Upper lobe of left lung (tissue), 6 donors: ENCODE measurements around the gene ATP1A1. TPM values are rescaled to one million over a fixed set of nuclear protein-coding genes. Genes with fewer than 3 reads are reported as not detected.

Experiments
- ATAC-seq, 2 donors: fragments of 200-7000 bp; cut with Tn5 transposase; one replicate each; pipeline ENCODE4 v1.9.1; 2022; ENCODE audit warnings: mild to moderate bottlenecking in 2 of 2, moderate library complexity in 2 of 2; ENCODE audit not compliant: low FRiP score in 2 of 2
- DNase-seq, 2 donors: peaks; one replicate each; pipeline ENCODE4 v3.0.0-alpha.2; 2019 to 2020
- H3K27ac ChIP-seq, 4 donors: fragments of 200-600 bp; sonication (generic); one replicate each; pipeline ENCODE4 v1.5.1; 2016 to 2019
- H3K27me3 ChIP-seq, 4 donors: fragments of 200-600 bp; sonication (generic); one replicate each; pipeline ENCODE4 v1.5.1; 2017 to 2019
- H3K36me3 ChIP-seq, 4 donors: fragments of 200-600 bp; sonication (generic); one replicate each; pipeline ENCODE4 v1.5.1; 2016 to 2019
- H3K4me1 ChIP-seq, 4 donors: fragments of 200-600 bp; sonication (generic); one replicate each; pipeline ENCODE4 v1.5.1; 2018 to 2019
- H3K4me3 ChIP-seq, 4 donors: fragments of 200-600 bp; sonication (generic); one replicate each; pipeline ENCODE4 v1.5.1; 2017 to 2019; ENCODE audit warnings: mild to moderate bottlenecking in 2 of 4, moderate library complexity in 1 of 4
- H3K9me3 ChIP-seq, 4 donors: fragments of 200-600 bp; sonication (generic); one replicate each; pipeline ENCODE4 v1.5.1; 2018 to 2019
- EP300 ChIP-seq, 4 donors: sonication (generic); formaldehyde crosslinking; IDR thresholded peaks; one replicate each; pipeline ENCODE4 v1.5.1; 2017; ENCODE audit warnings: antibody characterized with exemption in 4 of 4, control low read depth in 2 of 4
- POLR2A ChIP-seq, 4 donors: fragments of 450-650 bp; IDR thresholded peaks; one replicate each; pipeline ENCODE4 v1.5.1; 2016 to 2017; ENCODE audit warnings: antibody characterized with exemption in 4 of 4, mild to moderate bottlenecking in 2 of 4
- POLR2AphosphoS5 ChIP-seq, 2 donors: sonication (generic); formaldehyde crosslinking; IDR thresholded peaks; one replicate each; pipeline ENCODE4 v1.5.1; 2017; ENCODE audit warnings: antibody characterized with exemption in 2 of 2
- WGBS, 2 donors: methylation state at CpG; one replicate each; pipeline ENCODE4 v1.1.5; 2017 to 2018; 5-methylcytosine and 5-hydroxymethylcytosine counted together
- total RNA-seq, 6 donors: library from RNA; depleted of rRNA in 4 of 6; stranded (reverse); fragments of >200 nt in 4 of 6; gene quantifications; one replicate each; pipeline versions ENCODE4 v1.1.0 to v1.2.1, GENCODE V29; 2016 to 2021
- TF ChIP-seq, protein P1 (sequence below), 6 experiments: fragments of 450-650 bp in 4 of 6; fragments of 200-600 bp in 2 of 6; sonication (generic) in 2 of 6; IDR thresholded peaks; one replicate each; pipeline ENCODE4 v1.5.1; 2016 to 2019; ENCODE audit warnings: antibody characterized with exemption in 6 of 6
- donor health status: DM: no; HTN: no; CAD: no; lungs with moderate emphysema.
- donor health status: DM: no; HTN: yes; CAD: no; lungs with severe emphysema.

The ATP1A1 gene
- total RNA-seq, 6 donors from 2014 or later = 383 to 829 (median 696) TPM

DNA sequence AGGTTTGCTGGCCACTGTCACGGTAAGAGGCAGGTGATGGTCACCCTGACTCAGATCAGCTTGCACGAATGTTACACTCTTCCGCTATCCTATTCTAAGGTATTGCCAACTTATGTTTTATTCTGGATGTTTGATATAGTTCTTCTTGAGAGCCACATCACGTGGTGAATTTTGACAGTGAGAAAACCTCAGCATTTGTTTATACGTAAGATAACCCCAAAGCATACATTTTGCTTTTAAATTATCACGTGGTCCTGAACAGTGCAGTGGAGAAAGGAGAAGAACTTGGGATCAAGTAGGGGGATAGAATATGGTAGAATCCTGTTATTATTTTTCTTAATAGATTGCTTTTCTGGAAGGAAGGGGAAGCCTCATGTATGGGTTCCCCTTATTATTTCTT lies 16.6 kb downstream of the ATP1A1 start:
- Histone ChIP-seq H3K4me1 (peaks cover 0 to 52% (median 38%) of the 10 kb centered on the region in 4 donors), H3K36me3 (peaks cover 50 to 99% (median 92%) of the 10 kb centered on the region in 4 donors), H3K27me3 (no peaks in the 10 kb centered on the region), H3K9me3 (no peaks in the 10 kb centered on the region), H3K4me3 (no peak overlapping the region), H3K27ac (peak overlapping the region in 1 of 4 donors; percentile 54)
- ATAC-seq (no peak), DNase-seq (no peak)
- TF ChIP-seq POLR2A (IDR thresholded peaks at IDR 0.05) = no peak
- TF ChIP-seq, protein P1, sequence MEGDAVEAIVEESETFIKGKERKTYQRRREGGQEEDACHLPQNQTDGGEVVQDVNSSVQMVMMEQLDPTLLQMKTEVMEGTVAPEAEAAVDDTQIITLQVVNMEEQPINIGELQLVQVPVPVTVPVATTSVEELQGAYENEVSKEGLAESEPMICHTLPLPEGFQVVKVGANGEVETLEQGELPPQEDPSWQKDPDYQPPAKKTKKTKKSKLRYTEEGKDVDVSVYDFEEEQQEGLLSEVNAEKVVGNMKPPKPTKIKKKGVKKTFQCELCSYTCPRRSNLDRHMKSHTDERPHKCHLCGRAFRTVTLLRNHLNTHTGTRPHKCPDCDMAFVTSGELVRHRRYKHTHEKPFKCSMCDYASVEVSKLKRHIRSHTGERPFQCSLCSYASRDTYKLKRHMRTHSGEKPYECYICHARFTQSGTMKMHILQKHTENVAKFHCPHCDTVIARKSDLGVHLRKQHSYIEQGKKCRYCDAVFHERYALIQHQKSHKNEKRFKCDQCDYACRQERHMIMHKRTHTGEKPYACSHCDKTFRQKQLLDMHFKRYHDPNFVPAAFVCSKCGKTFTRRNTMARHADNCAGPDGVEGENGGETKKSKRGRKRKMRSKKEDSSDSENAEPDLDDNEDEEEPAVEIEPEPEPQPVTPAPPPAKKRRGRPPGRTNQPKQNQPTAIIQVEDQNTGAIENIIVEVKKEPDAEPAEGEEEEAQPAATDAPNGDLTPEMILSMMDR (IDR thresholded peaks at IDR 0.05) = no peak
- no peak for TF ChIP-seq POLR2AphosphoS5 (IDR thresholded peaks at IDR 0.05)
- TF ChIP-seq EP300 (IDR thresholded peaks at IDR 0.05) = no peak
- 95 to 97% methylated on average over 6 of the region's 6 CpGs for WGBS, 2 donors

DNA sequence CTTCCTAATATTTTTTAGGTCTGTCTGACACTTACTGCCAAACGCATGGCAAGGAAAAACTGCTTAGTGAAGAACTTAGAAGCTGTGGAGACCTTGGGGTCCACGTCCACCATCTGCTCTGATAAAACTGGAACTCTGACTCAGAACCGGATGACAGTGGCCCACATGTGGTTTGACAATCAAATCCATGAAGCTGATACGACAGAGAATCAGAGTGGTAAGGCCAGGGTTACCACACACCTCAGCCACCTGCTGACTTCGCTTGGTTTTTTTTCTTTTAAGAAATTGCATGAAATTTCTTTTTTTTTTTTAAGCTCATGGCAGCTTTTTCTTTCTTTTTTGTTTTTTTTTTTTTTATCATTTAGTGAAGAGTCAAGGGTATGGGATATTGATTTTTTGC lies 17.2 kb downstream of the ATP1A1 start:
- WGBS, 2 donors = 86 to 88% methylated on average over 5 of the region's 5 CpGs
- H3K27me3 ChIP-seq = no peaks in the 10 kb centered on the region
- peak overlapping the region in 1 of 4 donors; percentile 49 for H3K27ac ChIP-seq
- ATAC-seq (no peak), DNase-seq (no peak)
- H3K9me3 ChIP-seq = no peaks in the 10 kb centered on the region
- H3K4me3 ChIP-seq = no peak overlapping the region
- H3K4me1 ChIP-seq = peaks cover 0 to 49% (median 38%) of the 10 kb centered on the region in 4 donors
- H3K36me3 ChIP-seq = peaks cover 47 to 99% (median 93%) of the 10 kb centered on the region in 4 donors
- TF ChIP-seq POLR2A (IDR thresholded peaks at IDR 0.05) = no peak
- no peak for TF ChIP-seq EP300 (IDR thresholded peaks at IDR 0.05)
- no peak for TF ChIP-seq POLR2AphosphoS5 (IDR thresholded peaks at IDR 0.05)

DNA sequence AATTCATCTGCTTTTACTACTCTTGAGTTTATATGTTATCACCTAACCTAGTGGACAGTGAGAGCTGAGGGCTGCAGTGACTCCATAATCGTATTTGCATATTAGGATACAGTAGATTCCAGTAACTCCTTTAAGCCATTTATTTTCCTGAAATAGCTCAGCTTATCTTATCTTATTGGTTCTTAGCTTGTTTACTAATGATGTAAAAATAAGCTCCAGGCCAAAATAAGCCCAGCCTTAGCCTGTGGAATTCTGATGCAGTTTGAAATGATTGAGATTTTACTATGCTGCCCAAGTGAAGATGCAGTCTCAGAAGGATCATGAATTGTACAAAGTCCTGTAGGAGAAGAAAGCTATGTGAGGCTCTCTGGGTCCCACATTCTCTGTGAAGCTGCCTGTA lies 18.1 kb downstream of the ATP1A1 start:
- no peak for TF ChIP-seq POLR2AphosphoS5 (IDR thresholded peaks at IDR 0.05)
- no peak for TF ChIP-seq EP300 (IDR thresholded peaks at IDR 0.05)
- TF ChIP-seq, protein P1 (IDR thresholded peaks at IDR 0.05) = no peak
- no peak for TF ChIP-seq POLR2A (IDR thresholded peaks at IDR 0.05)
- DNase-seq (no peak), ATAC-seq (no peak)
- H3K27me3 ChIP-seq = no peaks in the 10 kb centered on the region
- H3K36me3 ChIP-seq = peaks cover 52 to 100% (median 96%) of the 10 kb centered on the region in 4 donors
- H3K4me1 ChIP-seq = peaks cover 0 to 48% (median 39%) of the 10 kb centered on the region in 4 donors
- peak overlapping the region in 2 of 4 donors; percentile 49 to 55 for H3K27ac ChIP-seq
- no peaks in the 10 kb centered on the region for H3K9me3 ChIP-seq
- WGBS, 2 donors = 71 to 84% methylated on average over 1 of the region's 1 CpG
- H3K4me3 ChIP-seq = no peak overlapping the region

DNA sequence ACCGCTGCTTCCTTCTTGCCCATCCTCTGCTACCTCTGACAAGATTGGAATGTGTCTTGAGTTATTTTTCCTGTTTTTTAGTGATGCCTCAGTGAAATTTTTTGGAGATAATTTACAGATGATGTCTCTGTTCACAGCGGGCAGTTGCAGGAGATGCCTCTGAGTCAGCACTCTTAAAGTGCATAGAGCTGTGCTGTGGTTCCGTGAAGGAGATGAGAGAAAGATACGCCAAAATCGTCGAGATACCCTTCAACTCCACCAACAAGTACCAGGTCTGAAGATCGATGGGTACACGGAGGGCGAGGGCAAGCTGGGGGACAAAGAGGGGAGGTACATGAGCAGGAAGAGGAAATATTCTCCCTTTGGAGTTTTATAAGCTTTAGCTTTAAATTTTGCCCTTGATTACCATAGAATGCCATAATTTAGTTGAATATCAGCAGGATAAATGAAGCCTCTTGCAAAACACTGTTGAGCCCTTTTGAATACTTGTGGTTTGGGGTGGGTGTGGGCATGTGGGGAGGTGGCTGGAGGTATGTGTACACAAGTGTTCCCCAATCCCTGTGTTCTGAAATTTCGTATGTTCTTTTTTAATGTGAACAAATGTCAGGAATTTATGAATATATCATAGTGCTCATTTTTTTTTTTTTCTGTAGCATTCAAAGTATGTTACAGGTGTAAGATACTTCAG lies 19.8 kb downstream of the ATP1A1 start:
- Histone ChIP-seq H3K4me3 (no peak overlapping the region), H3K9me3 (no peaks in the 10 kb centered on the region), H3K27ac (peak overlapping the region; percentile 13 to 66 (median 51)), H3K36me3 (peaks cover 58 to 100% (median 97%) of the 10 kb centered on the region in 4 donors), H3K27me3 (no peaks in the 10 kb centered on the region), H3K4me1 (peaks cover 0 to 46% (median 41%) of the 10 kb centered on the region in 4 donors)
- WGBS, 2 donors = 81 to 83% methylated on average over 10 of the region's 10 CpGs
- ATAC-seq (no peak), DNase-seq (no peak)
- TF ChIP-seq POLR2AphosphoS5 (IDR thresholded peaks at IDR 0.05) = no peak
- no peak for TF ChIP-seq POLR2A (IDR thresholded peaks at IDR 0.05)
- TF ChIP-seq, protein P1 (IDR thresholded peaks at IDR 0.05) = no peak
- TF ChIP-seq EP300 (IDR thresholded peaks at IDR 0.05) = no peak

DNA sequence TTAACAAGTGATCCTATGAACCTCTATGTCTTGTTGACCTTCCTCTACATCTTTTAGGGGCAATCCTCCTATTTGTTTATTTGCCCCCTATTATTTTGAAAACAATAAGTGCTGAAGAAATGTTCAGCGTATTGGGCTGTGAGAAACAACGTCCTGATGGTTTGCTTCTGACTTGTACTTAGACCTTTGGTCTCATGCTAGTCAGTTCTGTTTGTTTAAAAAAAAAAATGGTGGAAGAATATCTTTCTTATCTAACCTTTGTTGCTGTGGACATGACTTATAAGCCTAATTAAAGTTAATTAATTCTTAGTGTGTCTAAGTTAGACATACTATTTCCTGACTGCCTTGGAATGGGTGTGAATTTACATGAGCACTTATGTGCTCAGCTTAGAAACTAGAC lies 20.7 kb downstream of the ATP1A1 start:
- no peaks in the 10 kb centered on the region for H3K9me3 ChIP-seq
- H3K4me1 ChIP-seq = peaks cover 0 to 42% (median 34%) of the 10 kb centered on the region in 4 donors
- no peak for ATAC-seq
- H3K27me3 ChIP-seq = no peaks in the 10 kb centered on the region
- no peak for DNase-seq
- peaks cover 61 to 100% (median 97%) of the 10 kb centered on the region in 4 donors for H3K36me3 ChIP-seq
- H3K27ac ChIP-seq = peak overlapping the region in 2 of 4 donors; percentile 7 to 72
- H3K4me3 ChIP-seq = no peak overlapping the region
- TF ChIP-seq POLR2A (IDR thresholded peaks at IDR 0.05) = no peak
- TF ChIP-seq, protein P1 (IDR thresholded peaks at IDR 0.05) = no peak
- no peak for TF ChIP-seq POLR2AphosphoS5 (IDR thresholded peaks at IDR 0.05)
- TF ChIP-seq EP300 (IDR thresholded peaks at IDR 0.05) = no peak
- 81 to 91% methylated on average over 2 of the region's 2 CpGs for WGBS, 2 donors
